ENCODE data around the gene ALDH6A1.

Gene ALDH6A1

DNA sequence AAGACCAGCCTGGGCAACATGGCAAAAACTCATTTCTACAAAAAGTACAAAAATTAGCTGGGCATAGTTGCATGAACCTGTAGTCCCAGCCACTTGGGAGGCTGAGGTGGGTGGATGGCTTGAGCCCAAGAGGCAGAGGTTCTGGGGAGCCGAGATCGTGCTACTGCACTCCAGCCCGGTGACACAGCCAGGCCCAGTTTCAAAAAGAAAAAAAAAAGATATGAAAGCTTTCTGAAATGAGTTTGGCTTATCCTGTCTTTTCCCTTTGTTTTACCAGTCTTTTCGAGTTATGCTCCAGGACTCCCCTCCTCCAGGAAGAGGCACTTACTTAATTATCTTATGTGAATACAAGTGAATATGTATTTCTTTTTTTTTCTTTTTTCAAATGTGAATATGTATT, 61.9 kb downstream of the ALDH6A1 start:
- Histone ChIP-seq H3K36me3 (ENCODE audit: control insufficient read depth, insufficient read depth, low read length) (no peaks in the 10 kb centered on the region), H2AK5ac (ENCODE audit: low read length) (no peak overlapping the region), H3K27ac (ENCODE audit: low read depth, low read length) (no peak overlapping the region), H3K79me1 (ENCODE audit: low read length) (no peaks in the 10 kb centered on the region), H2BK120ac (ENCODE audit: low read depth, low read length) (no peak overlapping the region), H3K9ac (ENCODE audit: low read length) (no peak overlapping the region), H3K4ac (ENCODE audit: low read depth, low read length) (no peak overlapping the region), H4K5ac (ENCODE audit: low read length) (no peak overlapping the region), H3K79me2 (ENCODE audit: control insufficient read depth, insufficient read depth, low read length) (no peaks in the 10 kb centered on the region), H3K23ac (ENCODE audit: low read length) (no peak overlapping the region), H3K27me3 (ENCODE audit: insufficient read depth, low read length, poor library complexity) (no peaks in the 10 kb centered on the region), H3K56ac (ENCODE audit: low read length) (no peak overlapping the region), H2BK15ac (replicated peaks; ENCODE audit: low read depth) (no peak overlapping the region), H3K18ac (ENCODE audit: low read length) (no peak overlapping the region), H4K8ac (ENCODE audit: low read depth, low read length) (no peak overlapping the region), H2BK5ac (ENCODE audit: low read length) (no peak overlapping the region), H3K4me3 (ENCODE audit: low read length) (no peak overlapping the region), H3K4me2 (ENCODE audit: low read length) (no peak overlapping the region), H3K4me1 (ENCODE audit: control insufficient read depth, low read depth, low read length) (no peaks in the 10 kb centered on the region)
- DNase-seq: no peak
- WGBS (ENCODE audit: extremely low coverage, insufficient coverage, low lambda C conversion rate): no CpG with 5 or more reads among the region's 4 CpGs

DNA sequence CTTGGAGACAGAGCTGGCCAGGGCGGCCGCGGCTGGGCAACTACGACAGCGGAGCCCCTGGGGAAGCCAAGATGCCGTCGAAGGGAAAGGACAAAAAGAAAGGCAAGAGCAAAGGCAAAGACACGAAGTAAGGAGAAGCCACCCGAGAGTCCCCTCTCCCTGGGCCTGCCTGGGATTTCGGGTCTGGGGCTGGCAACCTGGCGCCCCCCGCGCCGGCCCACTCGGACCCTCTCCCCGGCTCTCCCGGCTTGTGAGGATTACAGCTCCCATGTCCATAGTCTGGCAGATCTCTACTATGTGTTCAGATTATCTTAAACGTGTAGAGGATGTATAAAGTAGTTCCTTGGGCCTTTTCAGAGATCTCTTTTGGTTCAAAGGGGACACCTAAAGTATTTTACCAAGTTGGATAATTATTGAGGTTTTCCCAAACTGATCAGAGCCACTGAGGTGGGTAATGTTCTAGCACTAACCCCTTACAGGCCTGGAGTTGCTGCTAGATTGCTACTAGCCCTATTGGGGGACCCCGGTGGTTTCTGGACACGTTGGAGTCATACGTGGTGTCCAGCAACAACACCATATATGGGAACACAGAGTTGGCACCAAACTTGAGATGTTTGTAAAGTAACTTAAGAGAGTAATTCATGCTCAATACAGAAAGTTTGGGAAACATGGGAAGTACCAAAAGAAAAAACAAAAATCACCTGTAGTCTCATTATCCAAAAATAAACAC, 64.7 kb downstream of the ALDH6A1 start:
- WGBS (ENCODE audit: extremely low coverage, insufficient coverage, low lambda C conversion rate): no CpG with 5 or more reads among the region's 21 CpGs
- Histone ChIP-seq H3K36me3 (ENCODE audit: control insufficient read depth, insufficient read depth, low read length) (no peaks in the 10 kb centered on the region), H2BK5ac (ENCODE audit: low read length) (no peak overlapping the region), H3K79me1 (ENCODE audit: low read length) (no peaks in the 10 kb centered on the region), H2AK5ac (ENCODE audit: low read length) (no peak overlapping the region), H4K5ac (ENCODE audit: low read length) (no peak overlapping the region), H3K56ac (ENCODE audit: low read length) (peak overlapping the region; percentile 74), H3K4me2 (ENCODE audit: low read length) (peak overlapping the region; percentile 92), H3K27ac (ENCODE audit: low read depth, low read length) (no peak overlapping the region), H2BK120ac (ENCODE audit: low read depth, low read length) (no peak overlapping the region), H3K4me1 (ENCODE audit: control insufficient read depth, low read depth, low read length) (no peaks in the 10 kb centered on the region), H3K79me2 (ENCODE audit: control insufficient read depth, insufficient read depth, low read length) (no peaks in the 10 kb centered on the region), H3K27me3 (ENCODE audit: insufficient read depth, low read length, poor library complexity) (no peaks in the 10 kb centered on the region), H3K4me3 (ENCODE audit: low read length) (peak overlapping the region; percentile 68), H3K23ac (ENCODE audit: low read length) (no peak overlapping the region), H2BK15ac (replicated peaks; ENCODE audit: low read depth) (no peak overlapping the region), H3K4ac (ENCODE audit: low read depth, low read length) (no peak overlapping the region), H3K9ac (ENCODE audit: low read length) (peak overlapping the region; percentile 68), H3K18ac (ENCODE audit: low read length) (no peak overlapping the region), H4K8ac (ENCODE audit: low read depth, low read length) (no peak overlapping the region)
- DNase-seq: no peak

DNA sequence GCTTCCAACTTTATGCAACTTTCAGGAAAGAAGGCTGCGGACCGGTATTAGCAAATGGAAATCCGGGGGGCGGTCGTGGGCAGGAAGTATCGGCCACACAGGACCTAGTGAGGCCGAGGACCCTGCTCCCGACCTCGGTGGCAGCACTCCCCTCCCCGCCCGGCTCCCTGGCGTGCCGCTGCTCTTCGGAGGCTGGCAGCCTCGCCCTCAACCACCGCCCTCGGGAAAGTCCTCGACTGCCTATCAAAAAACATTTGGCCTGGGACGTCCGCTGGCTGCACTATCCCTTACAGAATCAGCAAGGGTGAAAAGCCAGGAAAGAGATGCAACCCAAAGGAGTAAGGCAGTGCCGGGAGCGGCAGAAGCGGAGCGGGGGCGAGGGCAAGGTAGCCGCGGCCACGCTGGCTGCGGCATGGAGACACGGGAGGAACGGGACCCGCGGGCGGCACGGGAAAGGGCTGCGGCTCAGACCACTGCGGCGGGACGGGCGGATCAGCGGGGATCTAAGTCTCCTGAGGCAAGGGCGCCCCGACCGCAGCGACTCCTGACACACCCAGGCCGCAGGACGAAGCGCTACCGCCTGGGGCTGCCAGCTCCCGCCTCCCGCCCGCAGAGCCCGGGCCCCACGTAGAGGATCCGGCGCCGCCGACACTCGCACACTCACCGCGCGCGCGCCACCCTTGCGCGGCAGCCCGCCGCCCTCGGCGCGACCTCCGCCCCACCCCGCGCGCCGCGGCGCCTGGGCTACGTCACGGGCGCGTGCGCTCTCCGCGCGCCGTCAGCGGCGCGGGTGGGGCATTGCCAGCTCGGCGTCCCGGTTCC, 65.5 kb downstream of the ALDH6A1 start, which contains the start of the genes BBOF1 and ENTPD5:
BBOF1 (plus strand) TSS at position 764 of the 822 bp plus-strand sequence. CDS start 130 bp downstream, outside the sequence.
ENTPD5 (minus strand) TSS at position 703 of the 822 bp plus-strand sequence. CDS start 31,186 bp downstream, outside the sequence.
- Histone ChIP-seq H3K18ac (ENCODE audit: low read length) (peak within 1 kb of the TSS; percentile 16), H4K8ac (ENCODE audit: low read depth, low read length) (no peak within 1 kb of the TSS), H3K4me2 (ENCODE audit: low read length) (peak within 1 kb of the TSS; percentile 92), H3K36me3 (ENCODE audit: control insufficient read depth, insufficient read depth, low read length) (no peaks in the 10 kb centered on the region), H3K79me1 (ENCODE audit: low read length) (no peaks in the 10 kb centered on the region), H2BK120ac (ENCODE audit: low read depth, low read length) (no peak within 1 kb of the TSS), H3K23ac (ENCODE audit: low read length) (peak within 1 kb of the TSS; percentile 0), H3K4ac (ENCODE audit: low read depth, low read length) (no peak within 1 kb of the TSS), H2BK15ac (replicated peaks; ENCODE audit: low read depth) (no peak within 1 kb of the TSS), H4K5ac (ENCODE audit: low read length) (no peak within 1 kb of the TSS), H2BK5ac (ENCODE audit: low read length) (no peak within 1 kb of the TSS), H3K4me1 (ENCODE audit: control insufficient read depth, low read depth, low read length) (no peaks in the 10 kb centered on the region), H3K27me3 (ENCODE audit: insufficient read depth, low read length, poor library complexity) (no peaks in the 10 kb centered on the region), H3K4me3 (ENCODE audit: low read length) (peak within 1 kb of the TSS; percentile 68), H2AK5ac (ENCODE audit: low read length) (no peak within 1 kb of the TSS), H3K79me2 (ENCODE audit: control insufficient read depth, insufficient read depth, low read length) (no peaks in the 10 kb centered on the region), H3K56ac (ENCODE audit: low read length) (peak within 1 kb of the TSS; percentile 78), H3K9ac (ENCODE audit: low read length) (peak within 1 kb of the TSS; percentile 68), H3K27ac (ENCODE audit: low read depth, low read length) (peak within 1 kb of the TSS; percentile 3)
- no CpG with 5 or more reads among the region's 93 CpGs for WGBS (ENCODE audit: extremely low coverage, insufficient coverage, low lambda C conversion rate)
- DNase-seq: peak; percentile 74

- Histone ChIP-seq H3K4me3 (ENCODE audit: low read length) (peak overlapping the region; percentile 33), H3K4me2 (ENCODE audit: low read length) (peak overlapping the region; percentile 8), H4K8ac (ENCODE audit: low read depth, low read length) (no peak overlapping the region), H3K9ac (ENCODE audit: low read length) (peak overlapping the region; percentile 62), H3K79me1 (ENCODE audit: low read length) (no peaks in the 10 kb centered on the region), H2BK120ac (ENCODE audit: low read depth, low read length) (no peak overlapping the region), H3K36me3 (ENCODE audit: control insufficient read depth, insufficient read depth, low read length) (no peaks in the 10 kb centered on the region), H3K4ac (ENCODE audit: low read depth, low read length) (no peak overlapping the region), H2BK5ac (ENCODE audit: low read length) (no peak overlapping the region), H3K27me3 (ENCODE audit: insufficient read depth, low read length, poor library complexity) (no peaks in the 10 kb centered on the region), H3K79me2 (ENCODE audit: control insufficient read depth, insufficient read depth, low read length) (no peaks in the 10 kb centered on the region), H2BK15ac (replicated peaks; ENCODE audit: low read depth) (no peak overlapping the region), H3K18ac (ENCODE audit: low read length) (no peak overlapping the region), H3K4me1 (ENCODE audit: control insufficient read depth, low read depth, low read length) (no peaks in the 10 kb centered on the region), H2AK5ac (ENCODE audit: low read length) (no peak overlapping the region), H3K56ac (ENCODE audit: low read length) (peak overlapping the region; percentile 78), H3K23ac (ENCODE audit: low read length) (no peak overlapping the region), H4K5ac (ENCODE audit: low read length) (no peak overlapping the region), H3K27ac (ENCODE audit: low read depth, low read length) (no peak overlapping the region)
- no peak for DNase-seq
- WGBS (ENCODE audit: extremely low coverage, insufficient coverage, low lambda C conversion rate): no CpG with 5 or more reads among the region's 8 CpGs
Measured at GRCh38 chr14:74018174-74018585, 66.1 kb downstream of the ALDH6A1 start.

DNA sequence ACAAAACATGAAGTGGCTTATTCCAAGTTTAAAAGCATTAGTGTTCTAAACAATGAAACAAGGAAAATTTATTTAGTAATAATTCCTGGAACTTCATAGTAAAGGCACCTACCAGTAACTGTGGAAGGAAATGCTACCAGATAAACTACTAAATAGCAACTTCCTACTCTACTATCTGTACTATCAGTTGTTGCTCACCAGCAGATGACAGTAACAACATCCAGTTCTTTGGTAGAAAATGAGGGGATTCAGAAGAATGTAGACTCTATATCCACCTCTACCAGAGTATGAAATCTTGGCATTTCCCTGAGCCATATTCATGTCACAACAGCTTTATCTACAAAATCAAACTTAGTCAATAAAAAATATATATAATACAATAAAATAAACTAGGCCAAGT, 68.3 kb downstream of the ALDH6A1 start:
- H2BK120ac ChIP-seq (ENCODE audit: low read depth, low read length): no peak overlapping the region
- H3K79me2 ChIP-seq (ENCODE audit: control insufficient read depth, insufficient read depth, low read length): no peaks in the 10 kb centered on the region
- no peak overlapping the region for H2AK5ac ChIP-seq (ENCODE audit: low read length)
- no peaks in the 10 kb centered on the region for H3K79me1 ChIP-seq (ENCODE audit: low read length)
- no peaks in the 10 kb centered on the region for H3K36me3 ChIP-seq (ENCODE audit: control insufficient read depth, insufficient read depth, low read length)
- no peak overlapping the region for H4K8ac ChIP-seq (ENCODE audit: low read depth, low read length)
- DNase-seq: no peak
- H4K5ac ChIP-seq (ENCODE audit: low read length): no peak overlapping the region
- no peak overlapping the region for H3K4ac ChIP-seq (ENCODE audit: low read depth, low read length)
- H2BK15ac ChIP-seq (replicated peaks; ENCODE audit: low read depth): no peak overlapping the region
- H3K18ac ChIP-seq (ENCODE audit: low read length): no peak overlapping the region
- H3K4me3 ChIP-seq (ENCODE audit: low read length): no peak overlapping the region
- H3K27me3 ChIP-seq (ENCODE audit: insufficient read depth, low read length, poor library complexity): no peaks in the 10 kb centered on the region
- H3K27ac ChIP-seq (ENCODE audit: low read depth, low read length): no peak overlapping the region
- no peak overlapping the region for H3K4me2 ChIP-seq (ENCODE audit: low read length)
- H2BK5ac ChIP-seq (ENCODE audit: low read length): no peak overlapping the region
- H3K4me1 ChIP-seq (ENCODE audit: control insufficient read depth, low read depth, low read length): no peaks in the 10 kb centered on the region
- no peak overlapping the region for H3K56ac ChIP-seq (ENCODE audit: low read length)
- no peak overlapping the region for H3K9ac ChIP-seq (ENCODE audit: low read length)
- no peak overlapping the region for H3K23ac ChIP-seq (ENCODE audit: low read length)

Data from mesendoderm (in vitro differentiated cells).